Amniotic stem cell (primary cell): ENCODE data around the gene PHACTR1.

Experiments used
- DNase-seq: peaks from one replicate; lab custom pipeline; 2025; lab: John Stamatoyannopoulos, UW

Gene PHACTR1

GRCh38 chr6:12993283-12993898 is 276.8 kb downstream of the PHACTR1 start:
- DNase-seq, result no peak

DNA sequence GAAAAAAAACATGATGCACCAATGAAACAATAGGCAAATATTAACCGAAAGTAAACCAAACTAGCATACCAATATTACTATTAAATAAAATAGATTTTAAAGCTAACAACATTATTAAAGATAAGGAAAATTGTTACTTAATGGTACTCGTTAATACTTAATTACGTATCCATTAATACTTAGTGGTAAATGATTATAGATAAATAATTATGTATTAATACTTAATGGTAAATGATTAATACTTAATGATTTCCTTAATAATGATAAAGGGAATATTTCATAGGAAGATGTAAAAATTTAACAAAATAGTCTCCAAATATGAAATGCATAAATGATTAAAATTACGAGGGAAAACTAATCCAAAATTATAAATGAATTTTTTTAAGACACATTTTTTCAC is 278.9 kb downstream of the PHACTR1 start:
- DNase-seq, result no peak

DNA sequence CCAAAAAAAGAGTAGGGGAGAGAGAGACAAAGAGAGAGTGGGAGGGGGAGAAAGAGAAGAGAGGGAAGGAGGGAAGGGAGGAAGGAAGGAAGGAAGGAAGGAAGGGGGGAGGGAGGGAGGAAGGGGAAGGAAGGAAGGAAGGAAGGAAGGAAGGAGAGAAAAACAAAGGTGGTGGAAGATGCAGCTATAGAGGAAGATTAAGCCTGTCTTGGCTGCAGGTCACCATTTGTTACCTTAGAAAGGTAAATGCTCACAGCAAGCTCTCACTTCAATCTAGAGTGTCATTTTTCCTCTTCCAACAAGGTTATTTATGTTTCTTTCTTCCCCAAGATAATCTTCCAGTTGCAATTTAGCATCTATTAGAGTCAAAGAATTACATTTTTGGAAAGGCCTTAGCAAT is 284.0 kb downstream of the PHACTR1 start:
- no peak for DNase-seq

- no peak for DNase-seq
Measured at GRCh38 chr6:13001927-13002326, 285.4 kb downstream of the PHACTR1 start.

GRCh38 chr6:13004601-13005000 is 288.0 kb downstream of the PHACTR1 start:
- DNase-seq, result no peak

DNA sequence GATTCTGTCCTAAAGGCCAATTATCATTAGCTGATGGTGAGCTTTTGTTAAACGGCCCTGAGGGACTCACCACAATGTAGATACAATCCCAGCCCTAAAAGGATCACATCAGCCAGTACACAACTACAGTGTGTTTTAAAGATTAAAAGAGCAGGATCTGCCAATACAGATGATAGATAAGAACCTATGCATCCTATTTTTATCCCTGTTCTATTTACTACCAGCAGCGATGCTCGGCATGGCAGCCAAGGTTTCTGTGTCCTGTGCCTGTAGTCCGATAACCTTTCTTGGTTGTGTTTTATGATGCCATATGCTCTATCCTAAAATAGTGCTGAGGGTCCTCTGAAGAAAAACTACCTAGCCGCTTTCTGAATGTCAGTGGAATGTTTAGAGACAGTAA is 289.4 kb downstream of the PHACTR1 start:
- no peak for DNase-seq

DNA sequence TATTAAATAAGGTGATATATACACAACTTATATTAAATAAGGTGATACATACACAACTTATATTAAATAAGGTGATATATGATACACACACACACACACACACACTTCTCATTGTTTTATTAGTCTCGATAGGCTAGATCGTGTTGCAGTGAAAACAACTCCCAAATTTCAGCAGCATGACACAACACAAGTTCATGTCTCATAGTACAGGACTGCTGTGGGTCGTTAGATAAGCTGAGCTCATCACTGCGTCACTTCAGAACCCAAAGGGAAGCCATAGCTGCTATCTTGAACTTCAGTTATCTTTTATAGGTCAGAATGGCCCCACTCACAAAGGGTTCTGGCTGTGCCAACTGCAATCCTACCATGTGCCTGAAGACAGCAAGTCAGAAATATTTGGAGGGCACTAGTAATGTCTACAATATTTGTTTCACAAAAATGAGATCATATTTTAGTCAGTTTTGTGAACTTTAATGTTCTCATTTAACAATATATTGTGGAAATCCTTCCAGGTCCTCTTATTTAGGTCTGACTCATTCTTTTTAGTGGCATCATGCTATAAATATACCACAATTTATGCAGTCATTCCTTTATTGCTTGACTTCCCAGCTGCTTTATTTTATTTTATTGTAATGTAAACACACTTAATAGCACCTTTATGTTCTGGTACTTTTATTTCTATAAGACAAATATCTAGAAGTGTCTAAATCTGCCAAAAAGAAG is 290.2 kb downstream of the PHACTR1 start:
- no peak for DNase-seq

GRCh38 chr6:13007744-13008143 is 291.2 kb downstream of the PHACTR1 start:
- no peak for DNase-seq

DNA sequence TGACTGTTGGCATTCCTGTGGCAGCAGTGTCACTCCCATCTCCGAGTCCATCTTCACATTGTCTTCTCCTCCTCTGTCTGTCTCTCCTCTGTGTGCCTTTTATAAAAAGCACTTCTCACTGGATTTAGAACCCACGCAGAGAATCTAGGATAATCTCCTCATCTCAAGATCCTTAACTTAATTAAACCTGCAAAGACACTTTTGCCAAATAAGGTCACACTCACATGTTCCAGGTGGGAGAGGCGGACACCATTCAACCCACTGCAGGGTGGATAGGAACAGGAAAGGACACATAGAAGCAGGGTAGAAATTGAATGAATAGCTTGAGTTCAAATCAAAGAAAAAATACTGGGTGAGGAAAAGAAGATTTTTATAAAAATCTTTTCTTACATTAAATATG is 292.5 kb downstream of the PHACTR1 start:
- DNase-seq, result no peak

- no peak for DNase-seq
Measured at GRCh38 chr6:13009461-13009860, 292.9 kb downstream of the PHACTR1 start.

DNA sequence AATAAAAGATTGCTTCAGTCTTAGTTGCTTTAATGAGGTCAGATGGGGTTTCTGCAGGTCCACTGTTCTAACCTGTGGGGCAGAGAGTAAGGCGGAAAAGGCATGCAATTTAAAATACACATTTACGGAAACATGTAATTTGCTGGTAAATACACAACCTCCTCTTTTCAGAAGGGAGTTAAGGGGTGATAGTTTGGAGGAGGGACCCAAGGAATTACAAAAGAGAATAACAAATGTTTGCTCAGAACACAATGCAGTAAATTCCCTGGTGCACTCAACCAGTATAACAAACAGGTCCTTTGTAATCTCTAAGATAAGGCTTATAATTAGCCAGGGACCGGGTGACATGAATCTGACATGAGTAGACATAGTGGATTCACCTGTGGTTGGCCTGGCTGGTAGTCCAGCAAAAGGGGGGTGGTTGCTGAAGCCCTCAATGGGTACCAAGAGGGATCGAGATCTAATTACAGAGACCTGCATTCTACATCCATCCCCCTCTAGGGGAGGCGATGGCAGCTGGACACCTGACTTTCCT is 295.1 kb downstream of the PHACTR1 start:
- no peak for DNase-seq

DNA sequence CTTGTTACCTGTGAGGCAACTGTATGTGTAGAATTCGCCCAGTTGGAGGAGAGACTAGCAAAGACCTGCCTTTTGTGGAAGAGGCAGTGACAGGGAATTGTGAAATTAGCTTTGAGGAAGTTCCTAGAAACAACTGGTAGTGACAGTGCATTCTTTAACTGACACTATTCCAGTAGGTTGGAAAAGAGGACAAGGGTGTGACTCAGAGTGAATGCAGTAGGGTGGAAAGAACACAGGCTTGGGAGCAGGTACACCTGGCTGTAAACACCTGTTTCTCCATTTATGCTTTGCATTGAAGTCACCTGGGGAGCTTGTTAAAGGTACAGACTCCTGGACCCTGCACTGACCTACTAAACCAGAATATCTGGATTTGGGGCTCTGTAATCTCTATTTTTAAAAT is 295.7 kb downstream of the PHACTR1 start:
- DNase-seq, result no peak

GRCh38 chr6:13012977-13013680 is 296.6 kb downstream of the PHACTR1 start:
- no peak for DNase-seq

GRCh38 chr6:13013681-13014503 is 297.3 kb downstream of the PHACTR1 start:
- no peak for DNase-seq

GRCh38 chr6:13014504-13015378 is 298.2 kb downstream of the PHACTR1 start:
- DNase-seq, result no peak

DNA sequence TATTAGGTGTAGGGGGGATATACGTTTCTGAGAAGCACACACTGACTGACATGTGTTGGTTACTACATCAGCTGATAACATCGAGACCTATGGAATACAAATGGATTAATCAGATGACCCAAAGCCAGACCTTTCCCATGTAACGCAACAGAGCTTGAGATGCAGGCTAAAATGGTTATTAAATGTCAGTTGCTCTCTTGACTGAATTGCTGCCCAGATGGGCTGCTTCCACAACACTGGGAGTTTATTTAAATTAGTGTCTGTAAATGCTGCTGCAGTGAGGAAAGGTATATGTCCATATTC is 298.8 kb downstream of the PHACTR1 start:
- no peak for DNase-seq

- no peak for DNase-seq
Measured at GRCh38 chr6:13024616-13025015, 308.0 kb downstream of the PHACTR1 start.

GRCh38 chr6:13025893-13026499 is 309.4 kb downstream of the PHACTR1 start:
- DNase-seq, result no peak

GRCh38 chr6:13026557-13026956 is 310.0 kb downstream of the PHACTR1 start:
- no peak for DNase-seq

DNA sequence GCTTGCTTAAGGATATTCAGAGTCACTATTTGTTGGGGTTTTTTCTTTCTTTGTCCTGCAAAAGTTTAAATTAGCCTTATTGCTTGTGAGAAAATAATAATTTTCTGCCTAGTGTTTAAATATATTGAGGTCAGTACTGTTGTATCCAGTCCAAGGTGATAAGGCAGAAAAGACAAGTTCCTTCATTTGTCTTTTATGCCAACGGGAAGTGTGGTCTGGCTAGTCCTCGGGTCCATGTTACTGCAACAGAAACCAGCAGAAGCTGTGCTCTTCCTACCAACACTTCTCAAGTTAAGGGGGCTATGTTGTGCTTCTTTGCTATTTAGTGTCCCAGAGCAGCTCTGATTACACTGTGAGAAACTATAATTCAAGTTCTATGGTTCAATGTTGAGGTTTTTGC is 310.6 kb downstream of the PHACTR1 start:
- DNase-seq, result no peak

GRCh38 chr6:13030396-13030795 is 313.8 kb downstream of the PHACTR1 start:
- no peak for DNase-seq
